Neural progenitor cell (in vitro differentiated cells): ENCODE data around the gene GDPD5. TPM values are rescaled to one million over a fixed set of nuclear protein-coding genes. Genes with fewer than 3 reads are reported as not detected.
A peak's percentile ranks its signal among the peaks of the same experiment; 100 is the strongest.

Experiments used
- DNase-seq: peaks from one replicate; pipeline ENCODE4 v3.0.0-alpha.2; 2016; ENCODE audit warnings: low spot score
- H2AFZ ChIP-seq: fragments of 200-600 bp; sonication (generic); replicated peaks from 2 replicates; pipeline ENCODE4 v1.6.1; 2016; ENCODE audit warnings: antibody characterized with exemption
- H3F3A ChIP-seq: fragments of 200-600 bp; sonication (generic); 2 replicates; pipeline ENCODE4 v1.6.1; 2016; ENCODE audit warnings: antibody characterized with exemption, low read depth
- H3K27ac ChIP-seq: fragments of 200-600 bp; sonication (generic); 2 replicates; pipeline ENCODE4 v1.5.1; 2016; ENCODE audit warnings: mild to moderate bottlenecking
- H3K27me3 ChIP-seq: fragments of 200-600 bp; sonication (generic); 2 replicates; pipeline ENCODE4 v1.6.1; 2016; ENCODE audit warnings: mild to moderate bottlenecking, moderate library complexity
- H3K36me3 ChIP-seq: fragments of 200-600 bp; sonication (generic); 2 replicates; pipeline ENCODE4 v1.5.1; 2016
- H3K4me1 ChIP-seq: fragments of 200-600 bp; sonication (generic); 2 replicates; pipeline ENCODE4 v1.6.1; 2016; ENCODE audit warnings: mixed run types
- H3K4me2 ChIP-seq: fragments of 200-600 bp; sonication (generic); 2 replicates; pipeline ENCODE4 v1.6.1; 2016
- H3K4me3 ChIP-seq: fragments of 200-600 bp; sonication (generic); 2 replicates; pipeline ENCODE4 v1.5.1; 2016
- H3K79me2 ChIP-seq: fragments of 200-600 bp; sonication (generic); 2 replicates; pipeline ENCODE4 v1.6.1; 2016; ENCODE audit warnings: low read depth
- H3K9ac ChIP-seq: fragments of 200-600 bp; sonication (generic); 2 replicates; pipeline ENCODE4 v1.6.1; 2016
- H3K9me3 ChIP-seq: fragments of 200-600 bp; sonication (generic); 2 replicates; pipeline ENCODE4 v1.5.1; 2016; ENCODE audit warnings: low read depth
- H4K20me1 ChIP-seq: fragments of 200-600 bp; sonication (generic); 2 replicates; pipeline ENCODE4 v1.6.1; 2016; ENCODE audit warnings: low read depth
- H3K27ac Mint-ChIP-seq: 3 replicates; pipeline ENCODE4 v1.8.0; 2021; ENCODE audit warnings: mixed read lengths
- H3K27me3 Mint-ChIP-seq: 2 replicates; pipeline ENCODE4 v1.8.0; 2022; ENCODE audit warnings: low read depth, mild to moderate bottlenecking, inconsistent platforms, moderate library complexity, mixed read lengths; ENCODE audit not compliant: insufficient read depth
- H3K36me3 Mint-ChIP-seq: 3 replicates; pipeline ENCODE4 v1.8.0; 2021; ENCODE audit warnings: mixed read lengths
- H3K4me1 Mint-ChIP-seq: 3 replicates; pipeline ENCODE4 v1.8.0; 2021; ENCODE audit warnings: mixed read lengths
- H3K4me3 Mint-ChIP-seq: 3 replicates; pipeline ENCODE4 v1.8.0; 2021; ENCODE audit warnings: mild to moderate bottlenecking, moderate library complexity, mixed read lengths
- H3K9me3 Mint-ChIP-seq: 3 replicates; pipeline ENCODE4 v1.8.0; 2020; ENCODE audit warnings: mixed read lengths
- CTCF ChIP-seq: fragments of 200-600 bp; sonication (generic); IDR thresholded peaks from 2 replicates; pipeline ENCODE4 v1.5.1; 2017; ENCODE audit warnings: antibody characterized with exemption, mild to moderate bottlenecking
- EZH2 ChIP-seq: fragments of 200-600 bp; sonication (generic); IDR thresholded peaks from 2 replicates; pipeline ENCODE4 v1.6.1; 2017; ENCODE audit warnings: antibody characterized with exemption, mild to moderate bottlenecking, moderate library complexity
- EZH2phosphoT487 ChIP-seq: fragments of 200-600 bp; sonication (generic); IDR thresholded peaks from 2 replicates; pipeline ENCODE4 v1.6.1; 2017; ENCODE audit warnings: antibody characterized with exemption
- total RNA-seq: library from RNA; depleted of rRNA; stranded (reverse); fragments of >200 nt; gene quantifications from 2 replicates; pipeline ENCODE4 v1.2.3, GENCODE V29; 2015; ENCODE audit warnings: low replicate concordance

The GDPD5 gene
- total RNA-seq, 1 donor from 2014 or later = 11.3 TPM

GRCh38 chr11:75471176-75471973 lies 54.4 kb downstream of the GDPD5 start:
- Mint-ChIP-seq H3K4me3 (no peak overlapping the region), H3K36me3 (no peaks in the 10 kb centered on the region), H3K9me3 (no peaks in the 10 kb centered on the region), H3K27me3 (peaks cover 2% of the 10 kb centered on the region), H3K4me1 (peaks cover 72% of the 10 kb centered on the region), H3K27ac (peak overlapping the region; percentile 67)
- no peaks in the 10 kb centered on the region for H3K27me3 ChIP-seq
- H3K27ac ChIP-seq = no peak overlapping the region
- peak overlapping the region; percentile 31 for H3K4me2 ChIP-seq
- H3K36me3 ChIP-seq = no peaks in the 10 kb centered on the region
- peaks cover 42% of the 10 kb centered on the region for H3K4me1 ChIP-seq
- no peaks in the 10 kb centered on the region for H4K20me1 ChIP-seq
- H3K4me3 ChIP-seq = no peak overlapping the region
- H3K9me3 ChIP-seq = no peaks in the 10 kb centered on the region
- no peak overlapping the region for H3K9ac ChIP-seq
- no peak for TF ChIP-seq EZH2
- no peak for TF ChIP-seq CTCF
- no peak for TF ChIP-seq EZH2phosphoT487
- H3F3A ChIP-seq = peaks cover 7% of the 10 kb centered on the region
- peak; percentile 56 for DNase-seq
- H2AFZ ChIP-seq = no peak overlapping the region
- H3K79me2 ChIP-seq = no peaks in the 10 kb centered on the region

- TF ChIP-seq CTCF (no peak), EZH2phosphoT487 (no peak), EZH2 (no peak)
- no peaks in the 10 kb centered on the region for H3K36me3 ChIP-seq
- Mint-ChIP-seq H3K4me1 (peaks cover 73% of the 10 kb centered on the region), H3K27me3 (peaks cover 5% of the 10 kb centered on the region), H3K36me3 (peaks cover 3% of the 10 kb centered on the region), H3K9me3 (no peaks in the 10 kb centered on the region), H3K27ac (peak overlapping the region; percentile 46), H3K4me3 (no peak overlapping the region)
- no peak overlapping the region for H2AFZ ChIP-seq
- peaks cover 45% of the 10 kb centered on the region for H3K4me1 ChIP-seq
- peak overlapping the region; percentile 31 for H3K4me2 ChIP-seq
- peaks cover 4% of the 10 kb centered on the region for H3F3A ChIP-seq
- H4K20me1 ChIP-seq = no peaks in the 10 kb centered on the region
- no peaks in the 10 kb centered on the region for H3K9me3 ChIP-seq
- no peak for DNase-seq
- no peaks in the 10 kb centered on the region for H3K27me3 ChIP-seq
- no peak overlapping the region for H3K4me3 ChIP-seq
- no peak overlapping the region for H3K9ac ChIP-seq
- no peak overlapping the region for H3K27ac ChIP-seq
- H3K79me2 ChIP-seq = no peaks in the 10 kb centered on the region
Observed at GRCh38 chr11:75470476-75471080, 55.2 kb downstream of the GDPD5 start.

GRCh38 chr11:75469785-75470405 lies 55.8 kb downstream of the GDPD5 start:
- no peak for TF ChIP-seq CTCF
- no peak for TF ChIP-seq EZH2phosphoT487
- no peak for TF ChIP-seq EZH2
- H3K4me3 Mint-ChIP-seq = no peak overlapping the region
- H3K4me1 ChIP-seq = peaks cover 42% of the 10 kb centered on the region
- H3K27me3 Mint-ChIP-seq = peaks cover 8% of the 10 kb centered on the region
- H3K27ac Mint-ChIP-seq = no peak overlapping the region
- peaks cover 70% of the 10 kb centered on the region for H3K4me1 Mint-ChIP-seq
- H2AFZ ChIP-seq = no peak overlapping the region
- DNase-seq = no peak
- no peaks in the 10 kb centered on the region for H3K9me3 Mint-ChIP-seq
- H4K20me1 ChIP-seq = no peaks in the 10 kb centered on the region
- no peak overlapping the region for H3K4me3 ChIP-seq
- no peaks in the 10 kb centered on the region for H3K36me3 ChIP-seq
- H3K79me2 ChIP-seq = no peaks in the 10 kb centered on the region
- H3K9me3 ChIP-seq = no peaks in the 10 kb centered on the region
- no peak overlapping the region for H3K27ac ChIP-seq
- peaks cover 3% of the 10 kb centered on the region for H3K36me3 Mint-ChIP-seq
- H3K27me3 ChIP-seq = no peaks in the 10 kb centered on the region
- no peak overlapping the region for H3K4me2 ChIP-seq
- peaks cover 4% of the 10 kb centered on the region for H3F3A ChIP-seq
- no peak overlapping the region for H3K9ac ChIP-seq
